HL-60 (cell line): ENCODE results near the gene CACNA1G.

ENCODE experiments used
- DNase-seq, 2 experiments: peaks; one replicate each; pipeline ENCODE4 v3.0.0-alpha.2; 2010 to 2020; ENCODE audit warnings: low read depth in 1 of 2, low spot score in 1 of 2
- H3K27ac ChIP-seq: fragments of 250-450 bp; sonication (Bioruptor Pico); replicated peaks from 2 replicates; pipeline ENCODE4 v1.5.1; 2020; ENCODE audit warnings: mild to moderate bottlenecking, moderate library complexity
- H3K27me3 ChIP-seq: fragments of 250-450 bp; sonication (Bioruptor Pico); 2 replicates; pipeline ENCODE4 v1.5.1; 2021; ENCODE audit warnings: mild to moderate bottlenecking, moderate library complexity; ENCODE audit not compliant: insufficient read depth, poor library complexity, severe bottlenecking
- H3K4me3 ChIP-seq: replicated peaks from 2 replicates; pipeline ENCODE4 v1.5.1; 2011; ENCODE audit warnings: mild to moderate bottlenecking, control low read depth, low read length; ENCODE audit not compliant: insufficient read depth
- CTCF ChIP-seq: IDR thresholded peaks from one replicate; pipeline ENCODE4 v1.5.1; 2011; ENCODE audit warnings: low read length, control low read depth, inconsistent platforms; ENCODE audit not compliant: insufficient read depth
- GABPA ChIP-seq: IDR thresholded peaks from 2 replicates; pipeline ENCODE4 v1.6.1; 2012; ENCODE audit warnings: low read depth
- POLR2AphosphoS5 ChIP-seq: IDR thresholded peaks from 2 replicates; pipeline ENCODE4 v1.6.1; 2012; ENCODE audit warnings: low read depth
- REST ChIP-seq: IDR thresholded peaks from 2 replicates; pipeline ENCODE4 v1.6.1; 2012; ENCODE audit warnings: low read depth; ENCODE audit not compliant: insufficient replicate concordance
- SPI1 ChIP-seq: IDR thresholded peaks from 2 replicates; pipeline ENCODE4 v1.6.1; 2012; ENCODE audit warnings: low read depth, mild to moderate bottlenecking, borderline replicate concordance

Gene CACNA1G

GRCh38 chr17:50607522-50608175, 47.1 kb downstream of the CACNA1G start:
- H3K27ac ChIP-seq: no peak overlapping the region
- H3K4me3 ChIP-seq: no peak overlapping the region
- no peak for DNase-seq
- TF ChIP-seq POLR2AphosphoS5: no peak
- no peak for TF ChIP-seq REST
- H3K27me3 ChIP-seq: peaks cover 48% of the 10 kb centered on the region

- Histone ChIP-seq H3K27me3 (peaks cover 44% of the 10 kb centered on the region), H3K27ac (no peak overlapping the region), H3K4me3 (no peak overlapping the region)
- no peak for TF ChIP-seq SPI1
- TF ChIP-seq GABPA: no peak
- TF ChIP-seq POLR2AphosphoS5: no peak
- TF ChIP-seq CTCF: no peak
- TF ChIP-seq REST: no peak
- no peak for DNase-seq
Observed at GRCh38 chr17:50608700-50609379, 48.3 kb downstream of the CACNA1G start.

GRCh38 chr17:50609380-50610074, 49.0 kb downstream of the CACNA1G start:
- no peak for DNase-seq
- no peak overlapping the region for H3K4me3 ChIP-seq
- peaks cover 37% of the 10 kb centered on the region for H3K27me3 ChIP-seq
- no peak overlapping the region for H3K27ac ChIP-seq
- TF ChIP-seq GABPA (no peak), CTCF (no peak), SPI1 (no peak), REST (no peak), POLR2AphosphoS5 (no peak)
